OCI-LY7 (cell line): ENCODE measurements around the gene RELB. TPM values are rescaled to one million over a fixed set of nuclear protein-coding genes. Genes with fewer than 3 reads are reported as not detected.

Source experiments
- BruUV-seq: library from RNA; stranded (reverse); fragments of 400-500 nt; replicated peaks from 2 replicates; lab custom pipeline; 2021; lab: Mats Ljungman, UMichigan
- CTCF ChIA-PET: fragments of 300-600 bp; sonication (Branson Sonifier 250); formaldehyde crosslinking; loops from one replicate; lab custom pipeline; 2022; ENCODE audit warnings: antibody characterized with exemption; ENCODE audit not compliant: unreplicated experiment; lab: Charles Lee
- POLR2A ChIA-PET: fragments of 300-600 bp; sonication (Branson Sonifier 250); formaldehyde crosslinking; loops from one replicate; lab custom pipeline; 2022; ENCODE audit warnings: antibody characterized with exemption; lab: Charles Lee
- DNase-seq: peaks from one replicate; pipeline ENCODE4 v3.0.0-alpha.2; 2015; ENCODE audit warnings: low spot score
- H2AFZ ChIP-seq: fragments of 200-600 bp; sonication (generic), shearing (Covaris generic); 2 replicates; pipeline ENCODE4 v1.6.1; 2014; ENCODE audit warnings: mild to moderate bottlenecking, antibody characterized with exemption, low read length, moderate library complexity
- H3K27ac ChIP-seq: fragments of 200-600 bp; sonication (generic); 2 replicates; pipeline ENCODE4 v1.5.1; 2014; ENCODE audit warnings: mixed run types, low read depth, mild to moderate bottlenecking, moderate library complexity, low read length, inconsistent platforms; ENCODE audit not compliant: poor library complexity, severe bottlenecking
- H3K36me3 ChIP-seq: fragments of 200-600 bp; sonication (generic); 2 replicates; pipeline ENCODE4 v1.6.1; 2014; ENCODE audit warnings: mild to moderate bottlenecking, antibody characterized with exemption, low read length, moderate library complexity, mixed read lengths; ENCODE audit not compliant: insufficient read depth
- H3K4me1 ChIP-seq: fragments of 200-600 bp; sonication (generic); 2 replicates; pipeline ENCODE4 v1.5.1; 2014; ENCODE audit warnings: mild to moderate bottlenecking, low read length; ENCODE audit not compliant: insufficient read depth, poor library complexity, severe bottlenecking
- H3K4me2 ChIP-seq: fragments of 200-600 bp; sonication (generic); 2 replicates; pipeline ENCODE4 v1.6.1; 2014; ENCODE audit warnings: mild to moderate bottlenecking, low read length
- H3K4me3 ChIP-seq: fragments of 200-600 bp; sonication (generic); 2 replicates; pipeline ENCODE4 v1.5.1; 2014; ENCODE audit warnings: mild to moderate bottlenecking, low read depth, low read length; ENCODE audit not compliant: poor library complexity, severe bottlenecking
- H3K79me2 ChIP-seq: fragments of 200-600 bp; sonication (generic); 2 replicates; pipeline ENCODE4 v1.6.1; 2016; ENCODE audit warnings: low read depth, mild to moderate bottlenecking, low read length, moderate library complexity, mixed read lengths; ENCODE audit not compliant: insufficient read depth
- H3K9me2 ChIP-seq: fragments of 200-600 bp; sonication (generic); 2 replicates; pipeline ENCODE4 v1.6.1; 2016; ENCODE audit warnings: mild to moderate bottlenecking, low read length, mixed read lengths; ENCODE audit not compliant: insufficient read depth
- H3K9me3 ChIP-seq: fragments of 200-600 bp; sonication (generic); 2 replicates; pipeline ENCODE4 v1.6.1; 2014; ENCODE audit warnings: mild to moderate bottlenecking, mixed run types, low read length, mixed read lengths
- H4K20me1 ChIP-seq: fragments of 200-600 bp; sonication (generic); 2 replicates; pipeline ENCODE4 v1.6.1; 2014; ENCODE audit warnings: mild to moderate bottlenecking, antibody characterized with exemption, low read length, moderate library complexity, mixed read lengths; ENCODE audit not compliant: insufficient read depth
- CTCF ChIP-seq: fragments of 200-600 bp; sonication (generic); conservative IDR thresholded peaks from 2 replicates; pipeline ENCODE4 v1.5.1; 2014; ENCODE audit warnings: mild to moderate bottlenecking, antibody characterized with exemption, low read length, moderate library complexity, mixed read lengths
- EZH2phosphoT487 ChIP-seq: fragments of 200-600 bp; sonication (generic); IDR thresholded peaks from 2 replicates; pipeline ENCODE4 v1.6.1; 2018; ENCODE audit warnings: low read depth, borderline replicate concordance, mild to moderate bottlenecking, mixed run types, antibody characterized with exemption, low read length, moderate library complexity, mixed read lengths
- intact Hi-C: fragments of 100-400 bp; cut with micrococcal nuclease; formaldehyde crosslinking; loops from one replicate; pipeline ENCODE4 v1.10.0; 2022; ENCODE audit not compliant: unreplicated experiment
- total RNA-seq, 2 experiments: library from RNA; depleted of rRNA in 1 of 2; stranded (reverse); fragments of >200 nt in 1 of 2; shearing (Covaris generic) in 1 of 2; gene quantifications; 2 replicates each; pipeline ENCODE4 v1.2.3, GENCODE V29; 2014 to 2022

RELB gene
- total RNA-seq, 2 experiments from 2014 or later, result 36.9 to 51.1 TPM

DNA sequence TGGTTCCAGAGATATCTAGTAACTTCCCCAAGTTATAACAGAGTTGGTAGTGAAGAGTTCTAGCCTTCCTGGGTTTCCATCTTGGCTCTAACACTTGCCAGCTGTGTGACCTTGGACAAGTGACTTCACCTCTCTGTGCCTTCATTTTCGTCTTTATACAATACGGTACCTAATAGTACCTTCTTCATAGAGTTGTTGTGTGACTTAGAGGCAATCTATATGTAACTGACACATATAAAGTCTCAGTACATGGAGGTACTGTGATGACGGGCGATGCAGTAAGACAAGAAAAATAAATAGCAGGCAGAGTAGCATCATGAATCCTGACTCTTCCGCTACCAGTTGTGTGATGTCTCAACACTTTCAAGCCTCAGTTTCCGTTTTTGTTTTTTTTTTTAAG is 29.6 kb downstream of the RELB start:
- H3K4me2 ChIP-seq, result no peak overlapping the region
- DNase-seq, result no peak
- no peak for TF ChIP-seq CTCF
- TF ChIP-seq EZH2phosphoT487, result no peak
- no peaks in the 10 kb centered on the region for H3K9me2 ChIP-seq
- no TSS peak for BruUV-seq
- H3K4me1 ChIP-seq, result no peaks in the 10 kb centered on the region
- POLR2A ChIA-PET, result no interaction called here
- H3K36me3 ChIP-seq, result peaks cover 84% of the 10 kb centered on the region
- CTCF ChIA-PET, result no interaction called here
- no peak overlapping the region for H3K27ac ChIP-seq
- no peak overlapping the region for H3K4me3 ChIP-seq
- no peaks in the 10 kb centered on the region for H3K79me2 ChIP-seq
- H4K20me1 ChIP-seq, result no peaks in the 10 kb centered on the region
- H3K9me3 ChIP-seq, result no peaks in the 10 kb centered on the region
- intact Hi-C loops, result no loop called here
- no peak overlapping the region for H2AFZ ChIP-seq

DNA sequence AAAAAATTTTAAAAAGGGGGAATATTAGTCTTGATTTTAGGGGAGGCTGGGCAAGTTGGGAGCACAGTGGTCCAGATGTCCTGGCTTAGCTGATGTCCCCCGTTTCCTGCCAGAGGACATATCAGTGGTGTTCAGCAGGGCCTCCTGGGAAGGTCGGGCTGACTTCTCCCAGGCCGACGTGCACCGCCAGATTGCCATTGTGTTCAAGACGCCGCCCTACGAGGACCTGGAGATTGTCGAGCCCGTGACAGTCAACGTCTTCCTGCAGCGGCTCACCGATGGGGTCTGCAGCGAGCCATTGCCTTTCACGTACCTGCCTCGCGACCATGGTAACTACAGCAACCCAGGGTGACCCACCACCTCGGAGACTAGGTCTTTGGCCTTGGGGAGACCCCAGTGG is 31.2 kb downstream of the RELB start:
- CTCF ChIA-PET, result no interaction called here
- Histone ChIP-seq H3K27ac (no peak overlapping the region), H2AFZ (no peak overlapping the region), H3K4me3 (no peak overlapping the region), H3K79me2 (no peaks in the 10 kb centered on the region), H3K4me1 (no peaks in the 10 kb centered on the region), H3K4me2 (no peak overlapping the region), H3K36me3 (peaks cover 91% of the 10 kb centered on the region), H4K20me1 (no peaks in the 10 kb centered on the region), H3K9me3 (no peaks in the 10 kb centered on the region), H3K9me2 (no peaks in the 10 kb centered on the region)
- POLR2A ChIA-PET, result no interaction called here
- no peak for TF ChIP-seq CTCF
- TF ChIP-seq EZH2phosphoT487, result no peak
- BruUV-seq, result no TSS peak
- no peak for DNase-seq
- intact Hi-C loops, result no loop called here

GRCh38 chr19:45035755-45036154 is 34.5 kb downstream of the RELB start:
- CTCF ChIA-PET, result no interaction called here
- Histone ChIP-seq H3K79me2 (peaks cover 19% of the 10 kb centered on the region), H3K9me2 (no peaks in the 10 kb centered on the region), H3K4me1 (peaks cover 13% of the 10 kb centered on the region), H2AFZ (no peak overlapping the region), H3K4me3 (no peak overlapping the region), H3K27ac (no peak overlapping the region), H3K4me2 (no peak overlapping the region), H3K9me3 (no peaks in the 10 kb centered on the region), H4K20me1 (peaks cover 13% of the 10 kb centered on the region), H3K36me3 (peaks cover 80% of the 10 kb centered on the region)
- TF ChIP-seq CTCF (no peak), EZH2phosphoT487 (no peak)
- POLR2A ChIA-PET, result no interaction called here
- DNase-seq, result no peak
- intact Hi-C loops, result no loop called here
- BruUV-seq, result no TSS peak
